Stomach smooth muscle (tissue), 2 donors: ENCODE results near the gene NTRK1.

Source experiments
- H3K27ac ChIP-seq: one replicate; pipeline ENCODE4 v1.7.0; 2013; ENCODE audit warnings: mild to moderate bottlenecking, low read length, inconsistent platforms
- H3K27me3 ChIP-seq, 2 donors: one replicate each; pipeline ENCODE4 v1.7.0; 2013; ENCODE audit warnings: low read length in 2 of 2; ENCODE audit not compliant: insufficient read depth in 2 of 2, control insufficient read depth in 1 of 2
- H3K36me3 ChIP-seq, 2 donors: one replicate each; pipeline ENCODE4 v1.7.0; 2013; ENCODE audit warnings: low read length in 2 of 2; ENCODE audit not compliant: control insufficient read depth in 2 of 2, insufficient read depth in 2 of 2
- H3K4me1 ChIP-seq: one replicate; pipeline ENCODE4 v1.7.0; 2013; ENCODE audit warnings: low read length; ENCODE audit not compliant: control insufficient read depth, insufficient read depth
- H3K4me3 ChIP-seq, 2 donors: one replicate each; pipeline ENCODE4 v1.7.0; 2013; ENCODE audit warnings: low read length in 2 of 2
- H3K9ac ChIP-seq, 2 donors: one replicate each; pipeline ENCODE4 v1.7.0; 2013; ENCODE audit warnings: low read length in 2 of 2, mild to moderate bottlenecking in 1 of 2
- H3K9me3 ChIP-seq, 2 donors: one replicate each; pipeline ENCODE4 v1.7.0; 2013; ENCODE audit warnings: low read length in 2 of 2; ENCODE audit not compliant: control insufficient read depth in 2 of 2
- donor health status: healthy.
- donor health status: Pancreatic carcinoma.

Gene NTRK1

GRCh38 chr1:156868341-156868740 lies 7.7 kb downstream of the NTRK1 start:
- Histone ChIP-seq H3K36me3 (no peaks in the 10 kb centered on the region), H3K4me1 (no peaks in the 10 kb centered on the region), H3K9me3 (no peaks in the 10 kb centered on the region), H3K4me3 (no peak overlapping the region), H3K27ac (no peak overlapping the region), H3K27me3 (peaks cover 6 to 20% of the 10 kb centered on the region in 2 donors), H3K9ac (no peak overlapping the region)

DNA sequence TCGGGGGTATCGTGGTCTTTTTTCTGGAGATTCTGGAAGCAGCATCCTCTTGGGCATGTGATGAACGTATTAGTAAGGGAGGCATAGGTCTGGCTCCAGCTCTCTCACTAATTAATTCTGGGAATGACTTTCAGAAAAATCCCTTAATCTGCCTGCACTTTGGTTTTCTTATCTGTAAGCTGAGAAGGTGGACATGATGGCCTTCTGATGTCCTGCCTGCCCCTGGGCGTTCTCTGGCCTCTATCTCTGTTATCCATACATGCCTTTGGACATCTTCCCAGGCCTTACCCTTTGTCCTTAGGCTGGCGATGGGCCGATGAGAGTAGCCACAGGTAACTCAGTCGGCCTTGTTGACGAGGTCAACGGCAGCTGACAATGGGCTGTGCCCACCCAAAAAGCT lies 8.8 kb downstream of the NTRK1 start:
- H3K27me3 ChIP-seq, result peaks cover 6 to 15% of the 10 kb centered on the region in 2 donors
- no peaks in the 10 kb centered on the region for H3K4me1 ChIP-seq
- H3K4me3 ChIP-seq, result no peak overlapping the region
- no peak overlapping the region for H3K9ac ChIP-seq
- H3K9me3 ChIP-seq, result no peaks in the 10 kb centered on the region
- no peak overlapping the region for H3K27ac ChIP-seq
- no peaks in the 10 kb centered on the region for H3K36me3 ChIP-seq

- H3K9ac ChIP-seq, result no peak overlapping the region
- no peak overlapping the region for H3K27ac ChIP-seq
- no peaks in the 10 kb centered on the region for H3K4me1 ChIP-seq
- H3K4me3 ChIP-seq, result no peak overlapping the region
- no peaks in the 10 kb centered on the region for H3K36me3 ChIP-seq
- H3K27me3 ChIP-seq, result peaks cover 6 to 14% of the 10 kb centered on the region in 2 donors
- H3K9me3 ChIP-seq, result no peaks in the 10 kb centered on the region
Observed at GRCh38 chr1:156873659-156874058, 13.0 kb downstream of the NTRK1 start.

GRCh38 chr1:156874142-156874541 lies 13.5 kb downstream of the NTRK1 start:
- no peak overlapping the region for H3K4me3 ChIP-seq
- H3K27me3 ChIP-seq, result peaks cover 6 to 14% of the 10 kb centered on the region in 2 donors

GRCh38 chr1:156874572-156875340 lies 14.1 kb downstream of the NTRK1 start:
- no peaks in the 10 kb centered on the region for H3K36me3 ChIP-seq
- no peaks in the 10 kb centered on the region for H3K4me1 ChIP-seq
- H3K27me3 ChIP-seq, result peaks cover 6 to 14% of the 10 kb centered on the region in 2 donors
- no peak overlapping the region for H3K4me3 ChIP-seq
- H3K27ac ChIP-seq, result no peak overlapping the region
- no peaks in the 10 kb centered on the region for H3K9me3 ChIP-seq
- H3K9ac ChIP-seq, result no peak overlapping the region

More at GRCh38 chr1:156874142-156874541, 13.5 kb downstream of the NTRK1 start:
- Histone ChIP-seq H3K36me3 (no peaks in the 10 kb centered on the region), H3K9me3 (no peaks in the 10 kb centered on the region), H3K4me1 (no peaks in the 10 kb centered on the region), H3K27ac (no peak overlapping the region), H3K9ac (no peak overlapping the region)

DNA sequence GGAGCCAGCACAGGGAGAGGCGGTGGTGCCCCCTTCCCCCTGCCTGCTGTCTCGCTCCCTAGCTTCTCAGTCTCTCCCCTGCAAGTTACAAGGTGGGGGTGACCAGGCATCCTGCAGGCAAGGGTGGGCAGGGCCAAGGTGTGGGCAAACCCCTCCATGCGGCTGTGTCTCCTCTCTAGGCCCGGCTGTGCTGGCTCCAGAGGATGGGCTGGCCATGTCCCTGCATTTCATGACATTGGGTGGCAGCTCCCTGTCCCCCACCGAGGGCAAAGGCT lies 14.6 kb downstream of the NTRK1 start:
- H3K4me3 ChIP-seq, result no peak overlapping the region
- no peak overlapping the region for H3K9ac ChIP-seq
- H3K36me3 ChIP-seq, result no peaks in the 10 kb centered on the region
- H3K4me1 ChIP-seq, result no peaks in the 10 kb centered on the region
- H3K9me3 ChIP-seq, result no peaks in the 10 kb centered on the region
- no peak overlapping the region for H3K27ac ChIP-seq
- peaks cover 6 to 14% of the 10 kb centered on the region in 2 donors for H3K27me3 ChIP-seq

DNA sequence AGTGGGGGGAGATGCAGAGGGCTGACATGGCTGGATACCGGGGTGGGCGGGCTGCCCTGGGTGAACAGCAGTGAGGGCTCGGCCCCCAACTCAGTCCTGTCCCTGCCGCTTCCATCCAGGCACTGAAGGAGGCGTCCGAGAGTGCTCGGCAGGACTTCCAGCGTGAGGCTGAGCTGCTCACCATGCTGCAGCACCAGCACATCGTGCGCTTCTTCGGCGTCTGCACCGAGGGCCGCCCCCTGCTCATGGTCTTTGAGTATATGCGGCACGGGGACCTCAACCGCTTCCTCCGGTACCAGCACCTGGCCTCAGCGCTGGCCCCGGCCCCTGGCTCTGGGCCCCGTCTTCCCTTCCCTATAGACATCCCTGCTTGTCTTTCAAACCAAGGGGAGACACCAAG lies 15.6 kb downstream of the NTRK1 start:
- H3K27me3 ChIP-seq, result peaks cover 6 to 14% of the 10 kb centered on the region in 2 donors
- H3K9ac ChIP-seq, result no peak overlapping the region
- H3K4me1 ChIP-seq, result no peaks in the 10 kb centered on the region
- H3K27ac ChIP-seq, result no peak overlapping the region
- no peak overlapping the region for H3K4me3 ChIP-seq
- no peaks in the 10 kb centered on the region for H3K36me3 ChIP-seq
- no peaks in the 10 kb centered on the region for H3K9me3 ChIP-seq

DNA sequence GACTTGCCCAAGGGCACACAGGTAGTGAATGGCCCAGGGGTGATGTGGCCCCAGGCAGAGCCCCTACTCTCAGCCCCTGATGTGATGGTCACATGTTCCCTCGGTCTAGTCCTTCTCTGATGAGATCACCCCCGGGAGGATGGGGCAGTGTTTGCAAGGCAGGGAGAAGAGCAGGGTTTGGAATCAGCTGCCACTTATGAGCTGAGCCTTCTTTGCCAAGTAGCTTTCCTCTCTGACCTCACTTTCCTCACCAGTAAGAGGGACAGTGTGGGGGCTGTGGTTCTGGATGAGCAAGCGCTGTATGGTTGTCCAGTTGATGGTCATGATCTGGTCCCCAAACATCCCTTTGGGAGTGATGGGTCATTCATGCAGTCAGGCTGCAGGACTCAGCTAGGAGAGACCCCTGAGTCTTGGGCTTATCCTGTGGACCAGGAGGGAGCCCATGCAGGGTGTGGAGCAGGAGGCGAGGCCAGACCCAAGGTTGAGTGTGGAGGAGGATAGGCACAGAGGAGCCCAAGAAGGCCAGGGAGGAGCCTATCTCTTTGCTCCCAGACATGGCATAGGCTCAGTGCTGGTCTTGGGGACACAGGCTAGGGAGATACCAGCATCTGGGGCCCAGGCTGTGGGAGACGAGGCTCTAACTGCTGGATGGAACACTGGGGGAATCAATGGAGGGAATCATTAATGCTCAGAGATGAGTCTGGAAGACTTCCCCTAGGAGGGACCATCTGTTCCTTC lies 16.9 kb downstream of the NTRK1 start:
- H3K9ac ChIP-seq, result no peak overlapping the region
- H3K27me3 ChIP-seq, result peaks cover 18 to 23% of the 10 kb centered on the region in 2 donors
- no peak overlapping the region for H3K27ac ChIP-seq
- H3K9me3 ChIP-seq, result no peaks in the 10 kb centered on the region
- no peak overlapping the region for H3K4me3 ChIP-seq
- no peaks in the 10 kb centered on the region for H3K4me1 ChIP-seq
- H3K36me3 ChIP-seq, result no peaks in the 10 kb centered on the region

DNA sequence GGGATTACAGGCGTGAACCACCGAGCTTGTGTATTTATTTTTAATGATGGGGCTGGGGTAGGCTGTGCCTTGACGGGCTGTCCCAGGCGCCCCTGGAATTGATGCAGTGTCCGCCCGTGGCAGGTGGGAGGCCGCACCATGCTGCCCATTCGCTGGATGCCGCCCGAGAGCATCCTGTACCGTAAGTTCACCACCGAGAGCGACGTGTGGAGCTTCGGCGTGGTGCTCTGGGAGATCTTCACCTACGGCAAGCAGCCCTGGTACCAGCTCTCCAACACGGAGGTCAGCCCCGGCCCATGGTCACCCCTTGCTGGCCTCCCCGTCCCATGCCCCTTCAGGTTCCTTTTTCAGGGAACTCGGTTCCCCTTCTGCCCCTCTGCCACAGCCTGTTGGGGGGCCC lies 19.2 kb downstream of the NTRK1 start:
- Histone ChIP-seq H3K27ac (no peak overlapping the region), H3K36me3 (no peaks in the 10 kb centered on the region), H3K9me3 (no peaks in the 10 kb centered on the region), H3K4me3 (no peak overlapping the region), H3K9ac (no peak overlapping the region), H3K27me3 (peaks cover 25 to 27% of the 10 kb centered on the region in 2 donors), H3K4me1 (no peaks in the 10 kb centered on the region)

DNA sequence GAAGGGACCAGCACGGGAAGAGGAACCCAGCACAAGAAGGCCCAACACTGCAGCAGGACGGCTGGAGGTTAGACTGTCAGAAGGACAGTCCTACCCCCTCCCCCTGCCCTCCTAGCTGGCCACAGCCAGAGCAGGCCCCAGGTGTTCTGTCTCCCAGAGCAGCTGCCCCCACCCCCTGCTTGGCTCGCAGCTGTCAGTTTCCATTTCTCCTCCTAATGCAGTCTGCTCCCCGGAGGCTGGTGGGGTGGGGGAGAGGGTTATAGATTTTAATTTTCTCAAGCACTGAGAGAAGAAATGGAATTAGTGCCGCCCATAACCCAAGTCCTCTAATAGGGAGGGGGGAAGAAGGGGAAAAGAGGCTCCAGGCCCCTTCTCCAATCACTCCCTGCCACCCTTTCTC lies 19.8 kb downstream of the NTRK1 start:
- Histone ChIP-seq H3K27me3 (peaks cover 25 to 27% of the 10 kb centered on the region in 2 donors), H3K9ac (no peak overlapping the region), H3K36me3 (no peaks in the 10 kb centered on the region), H3K4me3 (no peak overlapping the region), H3K9me3 (no peaks in the 10 kb centered on the region), H3K27ac (no peak overlapping the region), H3K4me1 (no peaks in the 10 kb centered on the region)

DNA sequence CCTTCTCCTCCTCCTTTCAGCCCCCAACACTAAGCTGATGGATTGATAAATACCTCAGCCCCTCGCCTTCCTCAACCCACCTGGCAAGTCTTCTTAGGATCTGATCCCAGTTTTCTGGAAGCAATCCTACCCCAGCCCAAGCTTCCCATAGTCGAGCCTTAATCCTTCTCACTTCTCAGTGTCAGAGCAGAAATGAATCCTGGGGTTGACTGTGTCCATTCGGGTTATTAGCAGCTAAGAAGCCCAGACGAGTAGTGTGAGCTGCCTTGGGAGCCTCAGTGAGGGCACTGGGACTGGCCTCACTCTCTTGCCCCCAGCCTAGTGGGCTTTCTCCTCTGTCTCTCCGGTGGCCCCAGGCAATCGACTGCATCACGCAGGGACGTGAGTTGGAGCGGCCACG lies 20.4 kb downstream of the NTRK1 start:
- H3K4me1 ChIP-seq, result no peaks in the 10 kb centered on the region
- H3K9me3 ChIP-seq, result no peaks in the 10 kb centered on the region
- no peak overlapping the region for H3K9ac ChIP-seq
- H3K4me3 ChIP-seq, result no peak overlapping the region
- no peak overlapping the region for H3K27ac ChIP-seq
- no peaks in the 10 kb centered on the region for H3K36me3 ChIP-seq
- peaks cover 23 to 25% of the 10 kb centered on the region in 2 donors for H3K27me3 ChIP-seq
